Peyer's patch (tissue), 4 donors: Measurements from ENCODE around the gene MORC1. TPM values are rescaled to one million over a fixed set of nuclear protein-coding genes. Genes with fewer than 3 reads are reported as not detected.

ENCODE experiments used
- DNase-seq, 3 donors: peaks; one replicate each; pipeline ENCODE4 v3.0.0-alpha.2; 2017 to 2019
- H3K27ac ChIP-seq, 4 donors: fragments of 200-600 bp; sonication (generic); one replicate each; pipeline ENCODE4 v1.5.1; 2016 to 2019
- H3K27me3 ChIP-seq, 2 donors: fragments of 200-600 bp; sonication (generic); one replicate each; pipeline ENCODE4 v1.5.1; 2019
- H3K36me3 ChIP-seq, 3 donors: fragments of 200-600 bp; sonication (generic); one replicate each; pipeline ENCODE4 v1.5.1; 2016 to 2019
- H3K4me1 ChIP-seq, 4 donors: fragments of 200-600 bp; sonication (generic); one replicate each; pipeline ENCODE4 v1.5.1; 2016 to 2019
- H3K4me3 ChIP-seq, 4 donors: fragments of 200-600 bp; sonication (generic); 1 replicate in 3 of 4; 2 replicates in 1 of 4; pipeline ENCODE4 v1.5.1; 2016 to 2019; ENCODE audit warnings: mild to moderate bottlenecking in 1 of 4
- H3K9me3 ChIP-seq, 4 donors: fragments of 200-600 bp; sonication (generic); one replicate each; pipeline ENCODE4 v1.5.1; 2016 to 2019; ENCODE audit warnings: mild to moderate bottlenecking in 1 of 4
- CTCF ChIP-seq, 6 experiments: fragments of 450-650 bp in 4 of 6; fragments of 200-600 bp in 2 of 6; sonication (generic) in 1 of 6; IDR thresholded peaks; one replicate each; pipeline ENCODE4 v1.5.1; 2017 to 2019; ENCODE audit warnings: antibody characterized with exemption in 6 of 6, mild to moderate bottlenecking in 3 of 6, moderate library complexity in 1 of 6
- POLR2A ChIP-seq, 2 donors: fragments of 450-650 bp; IDR thresholded peaks; one replicate each; pipeline ENCODE4 v1.5.1; 2017; ENCODE audit warnings: antibody characterized with exemption in 2 of 2, mild to moderate bottlenecking in 2 of 2, moderate library complexity in 2 of 2
- total RNA-seq, 4 donors: library from RNA; depleted of rRNA; stranded (reverse); fragments of >200 nt; gene quantifications; one replicate each; pipeline ENCODE4 v1.1.0, GENCODE V29; 2016

Gene MORC1
- total RNA-seq, 4 donors from 2014 or later: 0.54 TPM; not detected in 3

DNA sequence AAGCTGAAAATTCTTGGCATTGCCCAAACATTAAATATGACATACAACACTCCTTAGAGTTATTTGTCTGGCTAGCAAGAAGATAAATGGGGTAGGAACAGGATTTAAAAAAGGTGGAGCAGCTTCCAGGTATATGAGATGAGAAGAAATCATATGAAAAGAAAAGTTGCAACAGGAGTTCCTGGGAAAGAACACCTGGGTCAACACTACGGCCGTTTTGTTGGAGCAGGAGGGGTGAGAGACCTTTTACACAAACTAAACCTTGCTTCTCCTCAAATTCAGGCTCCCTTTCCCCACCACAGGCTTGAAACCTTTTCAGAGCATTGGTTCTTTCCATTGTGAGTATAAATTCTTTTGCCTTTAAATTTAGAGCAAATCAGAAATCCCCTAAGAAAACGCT, 145.5 kb downstream of the MORC1 start:
- DNase-seq: no peak
- Histone ChIP-seq H3K4me3 (no peak overlapping the region), H3K36me3 (no peaks in the 10 kb centered on the region), H3K9me3 (no peaks in the 10 kb centered on the region), H3K4me1 (no peaks in the 10 kb centered on the region), H3K27me3 (no peaks in the 10 kb centered on the region), H3K27ac (no peak overlapping the region)
- TF ChIP-seq POLR2A (IDR thresholded peaks at IDR 0.05) (no peak), CTCF (IDR thresholded peaks at IDR 0.05) (no peak)

- Histone ChIP-seq H3K4me3 (no peak overlapping the region), H3K9me3 (no peaks in the 10 kb centered on the region), H3K27me3 (no peaks in the 10 kb centered on the region), H3K27ac (no peak overlapping the region), H3K4me1 (no peaks in the 10 kb centered on the region), H3K36me3 (no peaks in the 10 kb centered on the region)
- DNase-seq: no peak
- TF ChIP-seq POLR2A (IDR thresholded peaks at IDR 0.05): no peak
- no peak for TF ChIP-seq CTCF (IDR thresholded peaks at IDR 0.05)
These were observed 147.4 kb downstream of the MORC1 start for GRCh38 chr3:108970561-108970960.

- H3K27me3 ChIP-seq: no peaks in the 10 kb centered on the region
These were observed 151.2 kb downstream of the MORC1 start for GRCh38 chr3:108966773-108967172.

GRCh38 chr3:108959017-108959416, 158.9 kb downstream of the MORC1 start:
- Histone ChIP-seq H3K36me3 (no peaks in the 10 kb centered on the region), H3K27me3 (no peaks in the 10 kb centered on the region), H3K4me3 (no peak overlapping the region), H3K4me1 (no peaks in the 10 kb centered on the region), H3K9me3 (no peaks in the 10 kb centered on the region), H3K27ac (no peak overlapping the region)
- TF ChIP-seq CTCF (IDR thresholded peaks at IDR 0.05) (no peak), POLR2A (IDR thresholded peaks at IDR 0.05) (no peak)
- no peak for DNase-seq

More at GRCh38 chr3:108966773-108967172, 151.2 kb downstream of the MORC1 start:
- no peak overlapping the region for H3K4me3 ChIP-seq
- H3K4me1 ChIP-seq: no peaks in the 10 kb centered on the region
- no peaks in the 10 kb centered on the region for H3K9me3 ChIP-seq
- no peak for DNase-seq
- TF ChIP-seq CTCF (IDR thresholded peaks at IDR 0.05) (no peak), POLR2A (IDR thresholded peaks at IDR 0.05) (no peak)
- H3K36me3 ChIP-seq: no peaks in the 10 kb centered on the region
- no peak overlapping the region for H3K27ac ChIP-seq

DNA sequence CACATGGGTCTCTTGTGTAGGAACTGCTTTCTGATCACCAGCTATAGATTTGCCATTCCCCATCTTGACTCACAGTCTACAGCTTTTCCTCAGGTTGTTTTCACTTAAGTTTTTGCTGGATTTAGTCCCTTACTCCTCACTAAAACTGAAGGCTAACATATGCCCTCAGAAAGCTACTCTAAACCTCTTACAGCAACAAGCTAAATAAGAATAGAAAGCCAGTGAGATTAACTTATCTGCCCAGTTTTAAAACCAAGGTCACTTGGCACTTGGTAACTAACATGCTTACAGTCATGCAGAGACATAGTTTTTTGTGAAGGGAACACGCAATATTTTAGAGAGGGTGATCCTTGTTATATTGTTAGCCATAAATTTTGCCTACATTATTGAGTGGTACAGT, 164.2 kb downstream of the MORC1 start, which contains the start of gene GUCA1C:
TSS of gene GUCA1C (minus strand) at position 180 of the 400 bp plus-strand sequence. CDS start at position 63, 117 bp downstream.
- TF ChIP-seq POLR2A (IDR thresholded peaks at IDR 0.05): no peak
- H3K27ac ChIP-seq: no peak within 1 kb of the TSS
- H3K4me1 ChIP-seq: no peaks in the 10 kb centered on the region
- H3K27me3 ChIP-seq: no peaks in the 10 kb centered on the region
- H3K9me3 ChIP-seq: no peaks in the 10 kb centered on the region
- no peaks in the 10 kb centered on the region for H3K36me3 ChIP-seq
- DNase-seq: no peak
- no peak within 1 kb of the TSS for H3K4me3 ChIP-seq

- no peak for DNase-seq
- Histone ChIP-seq H3K4me3 (no peak overlapping the region), H3K36me3 (no peaks in the 10 kb centered on the region), H3K27ac (no peak overlapping the region), H3K27me3 (no peaks in the 10 kb centered on the region), H3K9me3 (no peaks in the 10 kb centered on the region), H3K4me1 (no peaks in the 10 kb centered on the region)
- TF ChIP-seq POLR2A (IDR thresholded peaks at IDR 0.05) (no peak), CTCF (IDR thresholded peaks at IDR 0.05) (no peak)
These were observed 164.7 kb downstream of the MORC1 start for GRCh38 chr3:108953210-108953609.
